Gastrocnemius medialis (tissue), 4 donors: ENCODE results near the gene LAMA2. TPM values are rescaled to one million over a fixed set of nuclear protein-coding genes. Genes with fewer than 3 reads are reported as not detected.

Source experiments
- ATAC-seq, 2 donors: fragments of 150-250 bp; one replicate each; pipeline ENCODE4 v1.9.1; 2016
- DNase-seq, 2 donors: peaks; one replicate each; pipeline ENCODE4 v3.0.0-alpha.2; 2019
- H3K27ac ChIP-seq, 4 donors: fragments of 200-600 bp; sonication (generic); 1 replicate in 1 of 4; 2 replicates in 3 of 4; pipeline ENCODE4 v1.5.1; 2016 to 2018; ENCODE audit warnings: mild to moderate bottlenecking in 2 of 4, moderate library complexity in 1 of 4
- H3K27me3 ChIP-seq, 3 donors: fragments of 200-600 bp; sonication (generic) in 2 of 3; 1 replicate in 1 of 3; 2 replicates in 2 of 3; pipeline versions ENCODE4 v1.5.1 to v1.6.0; 2016 to 2019; ENCODE audit warnings: mild to moderate bottlenecking in 1 of 3, moderate library complexity in 1 of 3
- H3K36me3 ChIP-seq, 2 donors: fragments of 200-600 bp; sonication (generic) in 1 of 2; one replicate each; pipeline ENCODE4 v1.5.1; 2017 to 2018
- H3K4me1 ChIP-seq, 2 donors: fragments of 200-600 bp; sonication (generic) in 1 of 2; one replicate each; pipeline ENCODE4 v1.5.1; 2016 to 2017; ENCODE audit warnings: mild to moderate bottlenecking in 2 of 2
- H3K4me3 ChIP-seq, 4 donors: fragments of 200-600 bp; sonication (generic) in 3 of 4; 1 replicate in 1 of 4; 2 replicates in 3 of 4; pipeline ENCODE4 v1.5.1; 2016 to 2019; ENCODE audit warnings: mild to moderate bottlenecking in 2 of 4
- H3K9me3 ChIP-seq, 3 donors: fragments of 200-600 bp; sonication (generic) in 2 of 3; 1 replicate in 1 of 3; 2 replicates in 2 of 3; pipeline ENCODE4 v1.5.1; 2016 to 2019
- CTCF ChIP-seq, 5 experiments: fragments of 450-650 bp in 3 of 5; fragments of 200-600 bp in 2 of 5; sonication (generic) in 2 of 5; IDR thresholded peaks in 4 of 5; conservative IDR thresholded peaks in 1 of 5; 1 replicate in 4 of 5; 2 replicates in 1 of 5; pipeline ENCODE4 v1.5.1; 2016 to 2019; ENCODE audit warnings: antibody characterized with exemption in 5 of 5, mild to moderate bottlenecking in 3 of 5, moderate library complexity in 3 of 5
- POLR2A ChIP-seq, 2 donors: fragments of 450-650 bp; IDR thresholded peaks; one replicate each; pipeline ENCODE4 v1.6.1; 2017; ENCODE audit warnings: antibody characterized with exemption in 2 of 2, mild to moderate bottlenecking in 2 of 2, moderate library complexity in 2 of 2
- in situ Hi-C, 4 donors: fragments of 200-750 bp; cut with MboI; loops; one replicate each; pipeline versions ENCODE4 v1.15.0 to v1.8.0; 2017; ENCODE audit warnings: low sequenced_read_pairs in 4 of 4
- intact Hi-C: fragments of 100-400 bp; cut with DNase I; formaldehyde crosslinking; loops from one replicate; pipeline ENCODE4 v1.15.1; 2023; ENCODE audit warnings: low total_unique reads
- total RNA-seq, 4 donors: library from RNA; depleted of rRNA; stranded (reverse); fragments of >200 nt; gene quantifications; one replicate each; pipeline versions ENCODE4 v1.1.0 to v1.2.3, GENCODE V29; 2016

Gene LAMA2
- total RNA-seq, 4 donors from 2014 or later = 52.9 to 113 (median 71.3) TPM

DNA sequence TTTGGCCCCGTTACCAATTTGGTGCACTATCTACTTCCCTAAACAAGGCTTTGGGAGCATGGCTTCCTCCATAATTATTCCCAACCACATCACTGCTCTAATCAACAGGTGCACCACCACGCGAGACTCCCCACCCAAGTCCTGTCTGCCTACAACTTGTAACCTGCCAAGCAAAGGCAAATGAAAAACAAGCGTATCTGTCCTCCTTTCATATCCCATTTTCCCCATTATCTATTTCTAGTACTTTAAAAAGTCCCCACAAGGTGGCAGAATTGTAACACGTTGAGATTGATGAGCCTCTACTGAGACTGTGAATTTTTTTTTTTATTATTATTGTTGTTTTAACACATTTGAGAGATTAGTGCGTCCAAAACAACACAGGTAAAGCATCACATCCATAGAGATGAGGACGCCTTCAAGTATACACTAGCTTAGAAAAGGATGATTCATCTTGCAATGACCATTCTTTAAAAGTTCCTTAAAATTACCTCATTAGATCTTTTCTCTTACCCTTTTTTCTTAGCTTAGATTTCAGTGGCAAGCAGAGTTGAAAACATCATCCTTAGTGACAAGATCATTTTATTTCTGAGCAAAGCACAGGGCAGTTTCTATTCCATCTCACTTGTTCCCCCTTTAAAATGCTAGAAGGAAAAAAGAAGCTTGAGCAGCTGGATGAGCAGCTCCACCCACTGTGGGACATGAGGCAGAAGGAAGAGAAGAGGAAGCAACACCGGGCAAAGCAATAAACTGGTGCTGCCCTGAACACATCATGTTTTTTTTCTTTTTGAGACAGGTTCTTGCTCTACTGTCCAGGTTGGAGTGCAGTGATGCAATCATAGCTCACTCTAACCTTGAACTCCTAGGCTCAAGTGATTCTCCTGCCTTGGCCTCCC is 616.3 kb downstream of the LAMA2 start:
- H3K36me3 ChIP-seq = no peaks in the 10 kb centered on the region
- TF ChIP-seq POLR2A (IDR thresholded peaks at IDR 0.05) = no peak
- peak; percentile 41 to 73 (median 59) for TF ChIP-seq CTCF (IDR thresholded peaks at IDR 0.05 in 4 of 5, conservative IDR thresholded peaks at IDR 0.05 in 1 of 5)
- H3K4me3 ChIP-seq = no peak overlapping the region
- no peak for DNase-seq
- peaks cover 41 to 53% of the 10 kb centered on the region in 2 donors for H3K4me1 ChIP-seq
- peak; percentile 38 to 50 for ATAC-seq
- H3K9me3 ChIP-seq = no peaks in the 10 kb centered on the region
- H3K27ac ChIP-seq = peak overlapping the region in 2 of 4 donors; percentile 10 to 86
- intact Hi-C loops = loop anchor here (1.0 to 10.0 kb wide), 2 partner anchors 76 to 526 kb away; no protein-coding TSS in a partner anchor
- in situ Hi-C loops = loop anchor here in 2 of 4 donors (25.0 kb wide), 1 partner anchor 238 kb away; no protein-coding TSS in a partner anchor
- H3K27me3 ChIP-seq = no peaks in the 10 kb centered on the region

GRCh38 chr6:129499843-129500219 is 616.9 kb downstream of the LAMA2 start:
- TF ChIP-seq CTCF (IDR thresholded peaks at IDR 0.05 in 4 of 5, conservative IDR thresholded peaks at IDR 0.05 in 1 of 5) = no peak
- TF ChIP-seq POLR2A (IDR thresholded peaks at IDR 0.05) = no peak
- peak overlapping the region in 2 of 4 donors; percentile 10 to 86 for H3K27ac ChIP-seq
- intact Hi-C loops (loop anchor here (1.0 to 10.0 kb wide), 3 partner anchors 15 to 525 kb away; no protein-coding TSS in a partner anchor), in situ Hi-C loops (loop anchor here in 3 of 4 donors (5.0 to 25.0 kb wide), 4 partner anchors 67 to 237 kb away; no protein-coding TSS in a partner anchor)
- ATAC-seq (no peak), DNase-seq (no peak)
- H3K4me1 ChIP-seq = peaks cover 41 to 54% of the 10 kb centered on the region in 2 donors
- no peak overlapping the region for H3K4me3 ChIP-seq
- H3K27me3 ChIP-seq = no peaks in the 10 kb centered on the region
- H3K9me3 ChIP-seq = no peaks in the 10 kb centered on the region
- H3K36me3 ChIP-seq = no peaks in the 10 kb centered on the region

- DNase-seq (peak; percentile 62 to 71), ATAC-seq (peak; percentile 86 to 90)
- in situ Hi-C loops = loop anchor here in 3 of 4 donors (5.0 to 10.0 kb wide), 3 partner anchors 66 to 74 kb away; no protein-coding TSS in a partner anchor
- peaks cover 41 to 54% of the 10 kb centered on the region in 2 donors for H3K4me1 ChIP-seq
- H3K4me3 ChIP-seq = peak overlapping the region in 1 of 4 donors; percentile 11
- H3K9me3 ChIP-seq = no peaks in the 10 kb centered on the region
- H3K27me3 ChIP-seq = no peaks in the 10 kb centered on the region
- TF ChIP-seq POLR2A (IDR thresholded peaks at IDR 0.05) (no peak), CTCF (IDR thresholded peaks at IDR 0.05 in 4 of 5, conservative IDR thresholded peaks at IDR 0.05 in 1 of 5) (peak in 3 of 5 experiments; percentile 7 to 13 (median 9))
- intact Hi-C loops = loop anchor here (2.0 kb wide), 1 partner anchor 14 kb away; no protein-coding TSS in a partner anchor
- H3K36me3 ChIP-seq = no peaks in the 10 kb centered on the region
- H3K27ac ChIP-seq = peak overlapping the region; percentile 70 to 86 (median 74)
Measured at GRCh38 chr6:129500958-129501739, 618.2 kb downstream of the LAMA2 start.
